A549 (cell line): Measurements from ENCODE around the gene CSTF3. TPM values are rescaled to one million over a fixed set of nuclear protein-coding genes. Genes with fewer than 3 reads are reported as not detected.
A peak's percentile ranks its signal among the peaks of the same experiment; 100 is the strongest.

Source experiments
- ATAC-seq, 2 experiments: fragments of 200-7000 bp in 1 of 2; fragments of >200 bp in 1 of 2; cut with Nextera tagmentation in 1 of 2; cut with Tn5 transposase in 1 of 2; 3 replicates each; pipeline versions ENCODE4 v1.8.0 to v1.9.1; 2018 to 2020; ENCODE audit warnings: mild to moderate bottlenecking in 1 of 2, moderate library complexity in 1 of 2
- CTCF ChIA-PET: fragments of 300-600 bp; sonication (Branson Sonifier 250); formaldehyde crosslinking; extraction: SDS; loops from one replicate; lab custom pipeline; 2021; ENCODE audit warnings: antibody characterized with exemption, inconsistent platforms; lab: Yijun Ruan, JAX
- POLR2A ChIA-PET: fragments of 350-600 bp; formaldehyde crosslinking; extraction: SDS; loops from one replicate; lab custom pipeline; 2021; ENCODE audit warnings: antibody characterized with exemption, inconsistent platforms; lab: Yijun Ruan, JAX
- DNase-seq, 2 experiments: peaks; one replicate each; pipeline versions ENCODE4 v3.0.0 to v3.0.0-alpha.2; 2011 to 2016; ENCODE audit warnings: low read depth in 1 of 2, low spot score in 1 of 2
- FAIRE-seq: peaks from 2 replicates; lab custom pipeline; 2011; peaks lifted over from hg19 to GRCh38; lab: Jason Lieb, UNC
- H3K27ac ChIP-seq, 2 experiments: fragments of >200 bp; sonication (Bioruptor Twin); formaldehyde crosslinking; 3 replicates each; pipeline ENCODE4 v1.5.1; 2016 to 2017
- H3K4me1 ChIP-seq: fragments of >200 bp; sonication (Bioruptor Twin); formaldehyde crosslinking; 3 replicates; pipeline ENCODE4 v1.6.1; 2016
- H3K4me2 ChIP-seq: fragments of >200 bp; sonication (Bioruptor Twin); formaldehyde crosslinking; 3 replicates; pipeline ENCODE4 v1.6.1; 2016
- H3K4me3 ChIP-seq: fragments of >200 bp; sonication (Bioruptor Twin); formaldehyde crosslinking; 3 replicates; pipeline ENCODE4 v1.5.1; 2016
- H3K9me3 ChIP-seq: fragments of >200 bp; sonication (Bioruptor Twin); formaldehyde crosslinking; 3 replicates; pipeline ENCODE4 v1.6.1; 2016
- CHD4 ChIP-seq: fragments of 200-600 bp; sonication (generic); IDR thresholded peaks from 2 replicates; pipeline ENCODE4 v1.6.1; 2016; ENCODE audit warnings: antibody characterized with exemption, mild to moderate bottlenecking, borderline replicate concordance
- EHMT2 ChIP-seq: fragments of 200-600 bp; sonication (generic); IDR thresholded peaks from 2 replicates; pipeline ENCODE4 v1.6.1; 2016; ENCODE audit warnings: antibody characterized with exemption, low read depth, mild to moderate bottlenecking, moderate library complexity
- FOSB ChIP-seq: fragments of 250-450 bp; sonication (Bioruptor Pico); IDR thresholded peaks from 2 replicates; pipeline ENCODE4 v1.5.0; 2020; ENCODE audit warnings: mild to moderate bottlenecking, moderate library complexity
- HOXB13 ChIP-seq: fragments of 250-450 bp; sonication (Bioruptor Pico); IDR thresholded peaks from 2 replicates; pipeline ENCODE4 v1.5.0; 2020; ENCODE audit warnings: low read depth, mild to moderate bottlenecking, moderate library complexity
- HOXB5 ChIP-seq: fragments of 250-450 bp; sonication (Bioruptor Pico); IDR thresholded peaks from 2 replicates; pipeline ENCODE4 v1.5.0; 2020; ENCODE audit warnings: mild to moderate bottlenecking, moderate library complexity
- KDM5A ChIP-seq: fragments of 200-600 bp; sonication (generic); IDR thresholded peaks from 2 replicates; pipeline ENCODE4 v1.6.1; 2016; ENCODE audit warnings: antibody characterized with exemption, mild to moderate bottlenecking
- MYC ChIP-seq: IDR thresholded peaks from 2 replicates; pipeline ENCODE4 v1.6.1; 2012; ENCODE audit warnings: mild to moderate bottlenecking, inconsistent platforms, low read length, improper control_type of control experiment, borderline replicate concordance
- NFE2L2 ChIP-seq: fragments of 150-350 bp; conservative IDR thresholded peaks from 2 replicates; pipeline ENCODE4 v1.6.1; 2014; ENCODE audit warnings: low read length
- PHF8 ChIP-seq: fragments of 200-600 bp; sonication (generic); IDR thresholded peaks from 2 replicates; pipeline ENCODE4 v1.6.1; 2016; ENCODE audit warnings: low read depth, mild to moderate bottlenecking, antibody characterized with exemption, moderate library complexity, borderline replicate concordance
- POLR2A ChIP-seq: IDR thresholded peaks from 2 replicates; pipeline ENCODE4 v1.6.1; 2012; ENCODE audit warnings: mild to moderate bottlenecking, low read length
- REST ChIP-seq: fragments of 200-600 bp; sonication (generic); IDR thresholded peaks from 2 replicates; pipeline ENCODE4 v1.6.1; 2016; ENCODE audit warnings: antibody characterized with exemption, mild to moderate bottlenecking, moderate library complexity
- SMC3 ChIP-seq: fragments of >200 bp; sonication (Bioruptor Twin); formaldehyde crosslinking; IDR thresholded peaks from 3 replicates; pipeline ENCODE4 v1.6.1; 2018; ENCODE audit warnings: inconsistent platforms
- TFCP2L1 ChIP-seq: fragments of 250-450 bp; sonication (Bioruptor Pico); IDR thresholded peaks from 2 replicates; pipeline ENCODE4 v1.5.0; 2021; ENCODE audit warnings: mild to moderate bottlenecking
- ZFP36 ChIP-seq: fragments of 450-650 bp; IDR thresholded peaks from 2 replicates; pipeline ENCODE4 v1.6.1; 2014; ENCODE audit warnings: borderline replicate concordance; ENCODE audit not compliant: partially characterized antibody
- ZNF302 ChIP-seq: fragments of 250-450 bp; sonication (Bioruptor Pico); IDR thresholded peaks from 2 replicates; pipeline ENCODE4 v1.9.0; 2021; ENCODE audit warnings: inconsistent platforms, mild to moderate bottlenecking, moderate library complexity
- WGBS: methylation state at CpG from one replicate; pipeline ENCODE4 v1.1.6; 2017; ENCODE audit errors: missing lambda C conversion rate; 5-methylcytosine and 5-hydroxymethylcytosine counted together
- polyA plus RNA-seq, 4 experiments: library from polyadenylated mRNA; depleted of rRNA in 3 of 4; stranded (reverse); fragments of >200 nt; fragmentation: RNase III in 1 of 4; extraction: RNeasy Plus Mini Kit Qiagen cat#74134 plus additional on column Dnase treatment in 1 of 4; gene quantifications; 2 replicates in 3 of 4; 3 replicates in 1 of 4; pipeline ENCODE4 v1.2.3, GENCODE V29; 2011 to 2017
- TF ChIP-seq, protein P1 (sequence below): fragments of >200 bp; sonication (Bioruptor Twin); formaldehyde crosslinking; IDR thresholded peaks from 3 replicates; pipeline ENCODE4 v1.6.1; 2016
- TF ChIP-seq, protein P2 (sequence below): IDR thresholded peaks from 2 replicates; pipeline ENCODE4 v1.6.1; 2012; ENCODE audit warnings: low read depth, borderline replicate concordance
- TF ChIP-seq, protein P3 (sequence below): fragments of 150-350 bp; IDR thresholded peaks from 2 replicates; pipeline ENCODE4 v1.6.1; 2014; ENCODE audit warnings: low read depth, mild to moderate bottlenecking, low read length
- TF ChIP-seq, protein P4 (sequence below): IDR thresholded peaks from 2 replicates; pipeline ENCODE4 v1.6.1; 2012
- TF ChIP-seq, protein P5 (sequence below): fragments of 250-450 bp; sonication (Bioruptor Pico); IDR thresholded peaks from 2 replicates; pipeline ENCODE4 v1.5.0; 2021; ENCODE audit warnings: mild to moderate bottlenecking, moderate library complexity, borderline replicate concordance

Gene CSTF3
- polyA plus RNA-seq, 2 of the 4 experiments (the other 2 are of a cell fraction), result 53.2 to 53.9 TPM

DNA sequence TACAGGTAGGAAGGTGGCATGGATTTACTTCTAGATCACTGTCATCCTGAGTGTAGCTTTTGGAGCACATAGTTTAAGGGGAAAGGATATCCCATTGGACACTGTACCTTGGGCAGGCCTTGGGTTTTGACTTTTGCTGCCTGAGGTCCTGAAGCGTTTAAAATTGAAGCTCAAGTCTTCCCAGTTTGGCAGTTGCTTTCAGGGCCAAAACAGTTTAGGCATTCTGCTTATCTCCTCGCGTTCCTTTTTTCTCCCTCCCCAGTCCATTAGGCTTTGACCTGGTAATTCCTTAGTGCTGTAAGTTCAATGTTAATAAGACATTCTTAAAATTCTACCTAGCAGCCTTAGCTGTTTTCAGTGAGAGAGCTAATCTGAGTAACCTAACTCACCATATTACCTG is 35.7 kb downstream of the CSTF3 start:
- no peak for DNase-seq
- no peaks in the 10 kb centered on the region for H3K9me3 ChIP-seq
- no peak for ATAC-seq
- 99% methylated on average over 3 of the region's 3 CpGs for WGBS
- H3K27ac ChIP-seq, result no peak overlapping the region
- FAIRE-seq, result peak; percentile 13
- H3K4me1 ChIP-seq, result no peaks in the 10 kb centered on the region
- TF ChIP-seq CHD4 (no peak), ZNF302 (CRISPR knock-in tag) (no peak), NFE2L2 (no peak), KDM5A (no peak), SMC3 (no peak), HOXB13 (CRISPR knock-in tag) (no peak), MYC (no peak), EHMT2 (no peak), POLR2A (no peak), FOSB (CRISPR knock-in tag) (no peak), TFCP2L1 (CRISPR knock-in tag) (no peak), HOXB5 (CRISPR knock-in tag) (no peak), PHF8 (no peak), ZFP36 (no peak), REST (no peak)
- TF ChIP-seq, protein P1, sequence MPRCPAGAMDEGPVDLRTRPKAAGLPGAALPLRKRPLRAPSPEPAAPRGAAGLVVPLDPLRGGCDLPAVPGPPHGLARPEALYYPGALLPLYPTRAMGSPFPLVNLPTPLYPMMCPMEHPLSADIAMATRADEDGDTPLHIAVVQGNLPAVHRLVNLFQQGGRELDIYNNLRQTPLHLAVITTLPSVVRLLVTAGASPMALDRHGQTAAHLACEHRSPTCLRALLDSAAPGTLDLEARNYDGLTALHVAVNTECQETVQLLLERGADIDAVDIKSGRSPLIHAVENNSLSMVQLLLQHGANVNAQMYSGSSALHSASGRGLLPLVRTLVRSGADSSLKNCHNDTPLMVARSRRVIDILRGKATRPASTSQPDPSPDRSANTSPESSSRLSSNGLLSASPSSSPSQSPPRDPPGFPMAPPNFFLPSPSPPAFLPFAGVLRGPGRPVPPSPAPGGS, result no peak
- TF ChIP-seq, protein P2, sequence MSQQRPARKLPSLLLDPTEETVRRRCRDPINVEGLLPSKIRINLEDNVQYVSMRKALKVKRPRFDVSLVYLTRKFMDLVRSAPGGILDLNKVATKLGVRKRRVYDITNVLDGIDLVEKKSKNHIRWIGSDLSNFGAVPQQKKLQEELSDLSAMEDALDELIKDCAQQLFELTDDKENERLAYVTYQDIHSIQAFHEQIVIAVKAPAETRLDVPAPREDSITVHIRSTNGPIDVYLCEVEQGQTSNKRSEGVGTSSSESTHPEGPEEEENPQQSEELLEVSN, result no peak
- TF ChIP-seq, protein P3, sequence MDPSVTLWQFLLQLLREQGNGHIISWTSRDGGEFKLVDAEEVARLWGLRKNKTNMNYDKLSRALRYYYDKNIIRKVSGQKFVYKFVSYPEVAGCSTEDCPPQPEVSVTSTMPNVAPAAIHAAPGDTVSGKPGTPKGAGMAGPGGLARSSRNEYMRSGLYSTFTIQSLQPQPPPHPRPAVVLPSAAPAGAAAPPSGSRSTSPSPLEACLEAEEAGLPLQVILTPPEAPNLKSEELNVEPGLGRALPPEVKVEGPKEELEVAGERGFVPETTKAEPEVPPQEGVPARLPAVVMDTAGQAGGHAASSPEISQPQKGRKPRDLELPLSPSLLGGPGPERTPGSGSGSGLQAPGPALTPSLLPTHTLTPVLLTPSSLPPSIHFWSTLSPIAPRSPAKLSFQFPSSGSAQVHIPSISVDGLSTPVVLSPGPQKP, result no peak
- TF ChIP-seq, protein P4, sequence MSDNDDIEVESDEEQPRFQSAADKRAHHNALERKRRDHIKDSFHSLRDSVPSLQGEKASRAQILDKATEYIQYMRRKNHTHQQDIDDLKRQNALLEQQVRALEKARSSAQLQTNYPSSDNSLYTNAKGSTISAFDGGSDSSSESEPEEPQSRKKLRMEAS, result no peak
- TF ChIP-seq, protein P5, sequence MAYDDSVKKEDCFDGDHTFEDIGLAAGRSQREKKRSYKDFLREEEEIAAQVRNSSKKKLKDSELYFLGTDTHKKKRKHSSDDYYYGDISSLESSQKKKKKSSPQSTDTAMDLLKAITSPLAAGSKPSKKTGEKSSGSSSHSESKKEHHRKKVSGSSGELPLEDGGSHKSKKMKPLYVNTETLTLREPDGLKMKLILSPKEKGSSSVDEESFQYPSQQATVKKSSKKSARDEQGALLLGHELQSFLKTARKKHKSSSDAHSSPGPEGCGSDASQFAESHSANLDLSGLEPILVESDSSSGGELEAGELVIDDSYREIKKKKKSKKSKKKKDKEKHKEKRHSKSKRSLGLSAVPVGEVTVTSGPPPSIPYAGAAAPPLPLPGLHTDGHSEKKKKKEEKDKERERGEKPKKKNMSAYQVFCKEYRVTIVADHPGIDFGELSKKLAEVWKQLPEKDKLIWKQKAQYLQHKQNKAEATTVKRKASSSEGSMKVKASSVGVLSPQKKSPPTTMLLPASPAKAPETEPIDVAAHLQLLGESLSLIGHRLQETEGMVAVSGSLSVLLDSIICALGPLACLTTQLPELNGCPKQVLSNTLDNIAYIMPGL (CRISPR knock-in tag), result no peak
- CTCF ChIA-PET, result interaction anchor here (1.6 kb wide), 1 partner anchor 10 kb away, joined by 5 read pairs; no protein-coding TSS in a partner anchor
- H3K4me2 ChIP-seq, result no peak overlapping the region
- POLR2A ChIA-PET, result no interaction called here
- H3K4me3 ChIP-seq, result no peak overlapping the region
